HG03354 (cell line): ENCODE data around the gene ARHGEF2.
A peak's percentile ranks its signal among the peaks of the same experiment; 100 is the strongest.

Source experiments
- ATAC-seq: cut with Tn5 transposase; IDR thresholded peaks from one replicate; pipeline ENCODE4 v1.9.1; 2021; ENCODE audit warnings: mild to moderate bottlenecking; ENCODE audit not compliant: unreplicated experiment, poor library complexity, severe bottlenecking

The ARHGEF2 gene

DNA sequence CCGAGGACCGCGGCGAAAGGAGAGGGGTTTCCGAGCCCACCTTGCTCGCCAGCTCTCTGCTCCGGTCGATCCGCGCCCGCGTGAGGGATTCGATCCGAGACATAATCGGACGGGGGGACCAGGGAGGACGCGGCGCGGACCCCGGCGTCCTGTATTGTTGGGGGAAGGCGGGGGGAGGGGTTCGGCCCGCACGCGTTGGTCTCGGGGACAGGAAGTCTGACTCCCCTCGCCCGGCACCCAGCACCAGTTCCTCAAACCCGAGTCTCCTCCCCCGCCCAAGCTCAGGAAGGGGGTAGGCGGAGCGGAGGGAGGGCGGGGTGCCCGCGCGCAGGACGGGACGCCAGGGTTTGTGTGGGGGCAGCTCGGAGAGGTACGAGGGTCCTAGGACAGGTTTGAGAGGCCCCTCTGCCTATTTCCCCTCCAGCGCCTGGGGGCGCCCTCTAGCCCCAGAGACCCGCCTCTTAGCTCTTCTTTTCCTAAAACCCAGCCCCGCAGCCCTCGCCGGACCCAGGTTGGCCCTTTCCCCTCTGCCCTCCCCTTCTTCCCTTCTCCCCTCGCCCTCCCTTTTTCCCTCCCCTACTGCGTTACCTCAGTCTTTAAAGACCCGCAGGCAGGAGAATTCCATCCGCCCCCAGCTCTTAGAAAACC lies at the start of gene ARHGEF2:
ARHGEF2 (minus strand) TSS at position 223 of the 648 bp plus-strand sequence; CDS start at position 103, 120 bp downstream.
- peak; percentile 50 for ATAC-seq

GRCh38 chr1:156026588-156026987 lies 48.2 kb upstream of the ARHGEF2 start:
- ATAC-seq, result no peak

DNA sequence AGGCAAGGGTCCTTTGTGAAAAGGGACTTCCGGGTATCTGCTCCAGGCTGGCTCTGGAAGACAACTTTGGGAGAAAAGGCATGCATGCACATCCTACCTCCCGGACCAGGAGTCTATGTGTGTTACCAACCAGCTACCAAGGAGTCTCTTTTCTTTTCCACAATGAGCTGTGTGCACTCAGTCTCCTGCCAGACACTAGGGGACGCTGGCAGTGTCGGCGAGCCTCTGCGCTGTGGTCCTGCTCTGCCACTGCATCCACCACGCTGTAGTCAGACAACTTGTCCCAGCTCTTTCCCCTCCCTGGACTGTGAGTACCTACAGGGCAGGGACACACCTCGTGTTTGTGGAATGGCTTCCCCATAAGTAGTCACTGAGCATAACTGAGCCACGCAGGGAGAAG lies 47.5 kb upstream of the ARHGEF2 start:
- no peak for ATAC-seq

DNA sequence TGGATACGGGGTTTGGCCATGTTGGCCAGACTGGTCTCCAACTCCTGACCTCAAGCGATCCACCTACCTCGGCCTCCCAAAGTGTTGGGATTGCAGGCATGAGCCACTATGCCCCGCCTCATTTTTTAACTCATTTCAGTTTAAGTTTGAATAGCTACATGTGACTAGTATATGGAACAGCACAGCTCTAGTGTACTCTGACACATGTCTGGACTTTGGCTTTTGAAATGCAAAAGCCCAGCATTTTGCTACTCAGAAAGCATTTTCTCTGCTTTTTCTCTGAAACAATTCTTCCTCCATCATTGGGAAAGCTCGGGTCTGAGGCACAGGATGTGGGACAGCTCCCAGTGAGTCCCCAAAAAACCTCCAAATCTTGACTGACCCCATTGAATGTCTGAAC lies 46.5 kb upstream of the ARHGEF2 start:
- no peak for ATAC-seq

DNA sequence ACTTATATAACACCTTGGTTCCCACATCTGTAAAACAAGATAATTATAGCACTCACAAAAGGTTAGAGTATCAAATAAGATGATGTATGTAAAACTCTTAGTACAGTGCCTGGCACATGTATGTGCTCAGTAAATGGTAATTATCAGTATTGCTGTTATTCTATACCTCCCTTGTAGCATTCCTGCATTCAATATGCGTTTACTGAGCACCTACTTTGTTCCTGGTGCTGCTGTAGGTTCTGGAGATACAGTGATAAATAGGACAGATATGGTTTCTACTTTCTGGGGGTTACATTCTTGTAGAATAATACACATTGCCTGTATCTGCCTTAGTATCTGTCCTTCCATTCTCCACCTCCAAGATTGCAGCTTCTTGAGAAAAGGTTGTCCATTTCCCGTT lies 43.6 kb upstream of the ARHGEF2 start:
- ATAC-seq, result no peak

- ATAC-seq, result no peak
Measured at GRCh38 chr1:156021093-156021428, 42.7 kb upstream of the ARHGEF2 start.

DNA sequence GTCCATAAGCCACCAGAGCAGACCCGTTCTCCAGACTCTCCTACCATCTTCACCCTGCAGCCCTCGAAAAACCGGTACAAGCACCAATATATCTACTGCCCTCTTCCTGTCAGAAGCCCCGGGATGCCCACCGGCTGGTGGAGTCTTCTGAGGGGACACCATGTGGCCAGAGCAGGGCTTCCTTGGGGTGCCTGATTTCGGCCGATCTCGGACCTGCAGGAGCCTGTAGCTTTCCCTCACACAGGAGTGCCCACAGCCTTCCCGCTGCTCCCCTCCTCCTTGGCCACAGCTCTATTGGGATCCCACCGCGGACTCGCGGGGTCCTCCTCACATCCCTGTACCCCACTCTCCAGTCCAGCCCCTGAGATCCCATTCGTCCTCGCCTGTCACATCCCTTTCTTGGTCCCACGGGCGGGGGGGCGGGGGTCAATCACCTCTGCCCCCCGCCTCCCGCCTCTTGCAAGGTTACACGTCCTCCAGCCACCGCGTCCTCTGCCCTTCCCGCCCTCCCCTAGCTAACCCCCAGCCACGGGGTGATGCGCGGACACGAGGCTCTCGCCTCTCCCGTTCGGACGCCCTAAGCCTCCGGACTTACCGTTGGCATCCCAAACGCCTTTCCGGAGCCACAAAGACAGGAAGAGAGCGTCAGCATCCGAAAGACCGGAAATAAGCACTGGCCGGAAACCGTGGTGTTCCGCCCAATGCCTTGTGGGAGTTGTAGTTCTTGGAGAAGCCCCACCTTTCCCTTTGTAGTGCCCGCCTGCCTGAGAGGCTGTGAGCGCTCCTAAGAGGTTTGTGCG lies 42.1 kb upstream of the ARHGEF2 start, which contains the start of gene SSR2:
SSR2 (minus strand) TSS at position 659 of the 800 bp plus-strand sequence. CDS start 784 bp downstream, outside the sequence.
- peak; percentile 97 for ATAC-seq

DNA sequence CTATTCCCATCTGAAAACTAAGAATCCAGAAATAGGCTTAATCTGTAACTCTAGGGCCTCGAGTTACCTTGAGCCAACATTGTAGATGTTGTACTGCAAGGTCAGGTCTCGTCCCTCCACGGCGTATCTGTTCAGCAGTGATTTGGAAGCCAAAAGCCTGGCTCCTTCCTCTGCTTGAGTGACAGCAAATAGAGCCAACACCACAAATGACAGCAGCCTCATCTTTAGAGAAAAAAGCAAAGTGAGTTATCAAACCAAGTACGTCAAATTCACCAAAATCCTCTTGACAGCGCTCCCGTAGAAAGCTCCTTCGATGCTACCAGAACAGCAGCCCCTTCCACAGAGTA lies 41.6 kb upstream of the ARHGEF2 start:
- no peak for ATAC-seq

DNA sequence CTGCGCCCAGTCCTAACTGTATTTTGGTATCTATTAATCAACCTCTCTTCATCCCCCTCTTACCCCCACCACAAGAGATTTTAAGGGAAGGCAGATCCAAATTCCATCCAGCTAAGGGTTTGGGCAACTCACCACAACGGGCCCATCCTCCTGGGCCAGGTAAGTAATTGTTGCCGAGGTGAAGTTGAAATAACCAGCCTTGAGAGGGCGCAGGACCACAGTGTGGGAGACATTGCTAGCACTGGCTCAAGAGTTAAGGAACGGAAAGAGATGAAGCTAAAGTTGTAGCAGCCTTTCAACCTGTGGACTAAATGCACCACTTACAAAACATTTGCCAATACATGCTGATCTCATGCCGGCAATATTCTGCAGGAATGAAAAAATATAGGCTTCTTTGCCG lies 36.5 kb upstream of the ARHGEF2 start:
- ATAC-seq, result no peak

DNA sequence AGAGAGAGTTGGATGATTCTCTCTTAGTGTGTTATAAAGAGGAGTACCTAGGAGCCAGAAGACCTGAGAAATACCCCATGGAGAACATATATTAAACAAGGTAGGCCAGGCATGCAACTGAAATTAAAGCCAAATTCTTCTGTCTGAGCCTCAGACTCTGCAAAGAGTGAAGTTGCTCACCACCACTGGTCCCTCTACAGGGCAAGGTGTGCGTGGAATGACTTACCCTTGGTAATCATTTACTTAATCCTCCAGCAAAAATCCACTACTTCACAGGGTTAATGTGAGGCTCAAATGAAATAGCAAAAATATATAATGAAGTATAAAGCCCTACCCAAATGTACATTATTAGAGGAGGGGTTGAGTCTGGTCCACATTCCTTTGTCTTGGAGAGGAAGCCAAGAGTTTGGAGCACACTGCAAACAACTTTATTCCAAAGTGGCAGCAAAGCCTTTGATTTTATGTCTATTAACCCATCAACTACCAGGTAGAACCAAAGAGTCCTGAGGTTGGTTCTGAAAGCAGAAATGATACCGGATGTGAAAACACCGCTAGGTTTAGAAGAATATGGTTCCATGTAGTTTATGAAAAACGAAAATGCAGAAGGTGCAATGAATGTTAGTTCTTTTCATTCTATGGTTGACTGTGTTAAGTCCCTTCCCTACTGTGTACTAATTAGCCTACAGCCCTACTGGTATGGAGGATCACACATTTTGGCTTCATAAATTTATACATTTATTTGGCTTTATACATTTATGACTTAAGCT lies 33.9 kb upstream of the ARHGEF2 start:
- peak; percentile 81 for ATAC-seq

GRCh38 chr1:156009404-156009803 lies 31.1 kb upstream of the ARHGEF2 start:
- ATAC-seq, result no peak

GRCh38 chr1:156006666-156007376 lies 28.5 kb upstream of the ARHGEF2 start:
- ATAC-seq, result no peak

DNA sequence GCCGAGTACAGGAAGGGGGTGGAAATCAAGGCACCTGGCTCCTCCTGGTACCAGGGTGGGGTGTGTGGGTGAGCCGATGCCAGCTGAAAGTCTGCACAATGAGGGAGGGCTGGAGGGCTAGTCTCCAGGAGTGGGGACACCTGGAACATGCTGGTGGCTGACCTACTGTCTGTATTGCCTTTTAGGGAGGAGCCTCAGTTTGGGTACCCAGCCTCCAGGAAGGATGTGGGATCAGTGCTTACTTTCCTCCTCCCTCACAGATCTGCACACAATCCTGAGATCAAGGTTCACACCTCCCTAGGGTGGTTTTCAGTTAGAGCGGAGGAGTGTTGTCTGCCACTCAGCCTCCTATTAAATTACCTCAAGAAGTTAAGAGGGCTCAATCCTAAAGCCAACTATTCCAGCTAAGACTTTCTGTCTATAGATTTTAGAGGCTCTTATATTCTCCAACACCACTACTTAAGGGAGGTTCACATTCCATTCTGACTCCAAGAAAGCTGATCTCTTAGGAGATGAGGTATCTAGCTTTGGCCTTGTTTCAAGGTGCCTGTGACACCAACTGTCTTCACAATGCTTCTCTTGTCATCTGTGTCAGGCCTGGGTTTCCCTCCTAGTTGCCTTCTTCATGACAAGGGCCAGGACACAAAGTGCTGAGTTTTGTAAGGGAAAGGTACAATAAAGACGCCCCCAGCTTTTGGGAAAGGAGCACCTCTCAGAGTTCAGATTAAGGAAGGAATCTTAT lies 26.7 kb upstream of the ARHGEF2 start:
- ATAC-seq, result no peak

DNA sequence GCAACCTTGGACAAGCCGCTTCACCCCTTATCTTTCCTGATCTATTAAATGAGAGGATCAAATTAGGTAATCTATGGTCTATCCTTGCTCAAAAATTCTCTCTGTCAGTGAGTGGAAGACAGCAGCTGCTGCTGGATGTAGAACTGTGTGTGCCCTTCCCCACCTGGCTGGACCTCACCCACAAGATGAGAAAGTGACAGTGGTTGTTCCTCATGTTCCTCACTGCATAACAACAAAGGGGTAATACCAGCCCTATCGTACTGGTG lies 25.5 kb upstream of the ARHGEF2 start:
- ATAC-seq, result no peak

- no peak for ATAC-seq
Measured at GRCh38 chr1:156002188-156002911, 24.0 kb upstream of the ARHGEF2 start.

DNA sequence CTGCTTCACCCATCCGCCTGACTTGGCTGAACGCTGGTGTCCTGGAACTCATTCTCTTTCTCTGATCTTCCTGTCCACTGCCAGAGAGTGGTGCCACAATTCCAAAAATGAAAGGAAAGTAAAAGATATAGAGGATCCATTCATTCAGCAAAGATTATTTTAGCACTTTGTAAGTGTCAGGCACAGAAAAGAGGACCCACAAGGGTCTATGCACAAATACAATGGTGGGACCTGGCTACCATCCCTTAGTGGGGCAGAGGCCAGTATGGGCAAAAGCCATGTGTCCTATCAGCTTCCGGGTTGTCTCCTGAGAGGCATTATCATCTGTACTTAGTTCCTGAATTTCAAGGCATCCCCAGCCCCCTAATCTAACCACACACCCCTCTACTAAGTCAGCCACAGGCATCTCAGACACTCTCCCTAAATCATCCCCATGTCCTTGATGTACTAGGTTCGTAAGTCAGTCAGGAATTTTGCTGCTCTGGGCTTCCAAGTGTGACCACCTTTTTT lies 23.4 kb upstream of the ARHGEF2 start:
- ATAC-seq, result no peak

DNA sequence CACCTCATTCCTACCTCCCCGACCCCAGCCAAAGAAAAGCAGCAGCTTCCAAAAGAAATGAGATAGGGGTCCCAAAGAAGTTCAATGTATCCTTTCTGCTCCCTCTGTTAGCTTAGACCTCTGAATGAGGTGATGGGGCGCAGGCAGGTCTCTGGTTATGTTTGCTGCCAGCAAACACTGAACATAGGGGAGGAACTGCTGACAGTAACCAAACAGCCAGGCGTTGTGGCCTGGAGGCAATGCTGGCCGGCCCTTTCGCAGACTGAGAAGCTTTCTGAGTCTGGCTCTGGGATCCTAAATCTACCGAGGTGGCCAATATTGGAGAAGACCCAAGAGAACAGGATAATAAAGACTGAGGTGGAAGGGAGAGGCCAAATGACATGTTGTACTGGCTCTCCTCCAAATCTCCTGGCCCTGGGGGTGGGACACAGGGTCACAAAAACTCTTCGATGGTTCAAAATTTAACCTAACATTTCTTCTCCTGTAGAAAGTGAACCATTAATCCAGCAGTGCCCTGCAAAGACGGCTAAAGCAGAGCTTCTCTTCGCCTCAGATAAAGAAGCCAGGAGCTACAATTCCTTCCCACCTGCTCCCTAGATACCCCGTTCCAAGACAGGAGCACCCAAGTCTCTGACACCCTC lies 22.8 kb upstream of the ARHGEF2 start:
- no peak for ATAC-seq

- ATAC-seq, result no peak
Measured at GRCh38 chr1:155999964-156000363, 21.6 kb upstream of the ARHGEF2 start.
